ENCODE data around the gene ZNF362. TPM values are rescaled to one million over a fixed set of nuclear protein-coding genes. Genes with fewer than 3 reads are reported as not detected.

Gene ZNF362
- total and polyA plus RNA-seq, 2 of the 13 experiments (the other 11 are each of a cell fraction or from before 2014, with no cell fraction given) = 8.3 to 14.2 TPM

- BruUV-seq (replicated peaks) = no TSS peak
- Histone ChIP-seq H3K4me3 (replicated peaks in 1 of 3; ENCODE audit: insufficient read depth in 1 of 3, low read depth in 2 of 3, low read length in 3 of 3) (no peak overlapping the region), H3K9ac (ENCODE audit: insufficient read depth, low read depth, low read length) (no peak overlapping the region), H3K4me2 (ENCODE audit: low read depth, low read length) (no peak overlapping the region), H3K27me3 (ENCODE audit: control insufficient read depth in 1 of 2, insufficient read depth in 2 of 2, low read length in 2 of 2) (no peaks in the 10 kb centered on the region), H3K9me3 (ENCODE audit: low read length) (no peaks in the 10 kb centered on the region), H4K20me1 (ENCODE audit: insufficient read depth, low read length) (no peaks in the 10 kb centered on the region), H3K4me1 (ENCODE audit: insufficient read depth, low read length) (peaks cover 13% of the 10 kb centered on the region), H3K36me3 (replicated peaks in 1 of 2; ENCODE audit: control insufficient read depth in 1 of 2, insufficient read depth in 2 of 2, low read length in 2 of 2) (peaks cover 1 to 22% of the 10 kb centered on the region in 2 experiments; a peak in 3 of 5 replicates), H2AFZ (ENCODE audit: low read length) (no peak overlapping the region), H3K79me2 (ENCODE audit: insufficient read depth, low read length) (no peaks in the 10 kb centered on the region), H3K27ac (ENCODE audit: extremely low read length, insufficient read depth, low read length) (no peak overlapping the region)
- ATAC-seq = peak; percentile 13; the same call in 1 of the 3 replicates
- intact Hi-C loops (cut with micrococcal nuclease; ENCODE audit: unreplicated experiment) = no loop called here
- ChIA-PET POLR2A (no interaction called here), CTCF (ENCODE audit: low intra/inter-chr PET ratio, low total read pairs) (no interaction called here)
- peak; percentile 6 for DNase-seq (ENCODE audit: low spot score)
- no peak for FAIRE-seq
- 52% methylated on average over 4 of the region's 4 CpGs for WGBS (ENCODE audit: low lambda C conversion rate)
- in situ Hi-C loops (cut with HindIII; ENCODE audit: extremely low pct_ligation_motif_present, low pct_unique_long_range_greater_than_20kb) = no loop called here
- no peak for TF ChIP-seq JUND (CRISPR knock-in tag; IDR thresholded peaks at IDR 0.05)
- no peak for TF ChIP-seq TARDBP (CRISPR knock-in tag; IDR thresholded peaks at IDR 0.05)
- TF ChIP-seq ATF4 (CRISPR knock-in tag; IDR thresholded peaks at IDR 0.05) = no peak
- peak; percentile 97; the same call in 1 of the 2 replicates for TF ChIP-seq ZNF564 (CRISPR knock-in tag; IDR thresholded peaks at IDR 0.05)
- TF ChIP-seq ZNF780A (CRISPR knock-in tag; IDR thresholded peaks at IDR 0.05) = no peak
- TF ChIP-seq SNRNP70 (IDR thresholded peaks at IDR 0.05; ENCODE audit: low read depth, low read length) = no peak
- TF ChIP-seq JARID2 (CRISPR knock-in tag; IDR thresholded peaks at IDR 0.05; ENCODE audit: insufficient replicate concordance) = no peak
- no peak for TF ChIP-seq ZNF639 (CRISPR knock-in tag; conservative IDR thresholded peaks at IDR 0.05)
Measured at GRCh38 chr1:33301273-33301984, 45.1 kb downstream of the ZNF362 start.

Data from HepG2 (cell line).